NCI-H748 treated with DMSO at 0.1 percent for 48 hours (cell line): ENCODE measurements around the gene ABCA2.

ENCODE experiments used
- DNase-seq: peaks from one replicate; lab custom pipeline; 2025; lab: John Stamatoyannopoulos, UW

The ABCA2 gene, protein sequence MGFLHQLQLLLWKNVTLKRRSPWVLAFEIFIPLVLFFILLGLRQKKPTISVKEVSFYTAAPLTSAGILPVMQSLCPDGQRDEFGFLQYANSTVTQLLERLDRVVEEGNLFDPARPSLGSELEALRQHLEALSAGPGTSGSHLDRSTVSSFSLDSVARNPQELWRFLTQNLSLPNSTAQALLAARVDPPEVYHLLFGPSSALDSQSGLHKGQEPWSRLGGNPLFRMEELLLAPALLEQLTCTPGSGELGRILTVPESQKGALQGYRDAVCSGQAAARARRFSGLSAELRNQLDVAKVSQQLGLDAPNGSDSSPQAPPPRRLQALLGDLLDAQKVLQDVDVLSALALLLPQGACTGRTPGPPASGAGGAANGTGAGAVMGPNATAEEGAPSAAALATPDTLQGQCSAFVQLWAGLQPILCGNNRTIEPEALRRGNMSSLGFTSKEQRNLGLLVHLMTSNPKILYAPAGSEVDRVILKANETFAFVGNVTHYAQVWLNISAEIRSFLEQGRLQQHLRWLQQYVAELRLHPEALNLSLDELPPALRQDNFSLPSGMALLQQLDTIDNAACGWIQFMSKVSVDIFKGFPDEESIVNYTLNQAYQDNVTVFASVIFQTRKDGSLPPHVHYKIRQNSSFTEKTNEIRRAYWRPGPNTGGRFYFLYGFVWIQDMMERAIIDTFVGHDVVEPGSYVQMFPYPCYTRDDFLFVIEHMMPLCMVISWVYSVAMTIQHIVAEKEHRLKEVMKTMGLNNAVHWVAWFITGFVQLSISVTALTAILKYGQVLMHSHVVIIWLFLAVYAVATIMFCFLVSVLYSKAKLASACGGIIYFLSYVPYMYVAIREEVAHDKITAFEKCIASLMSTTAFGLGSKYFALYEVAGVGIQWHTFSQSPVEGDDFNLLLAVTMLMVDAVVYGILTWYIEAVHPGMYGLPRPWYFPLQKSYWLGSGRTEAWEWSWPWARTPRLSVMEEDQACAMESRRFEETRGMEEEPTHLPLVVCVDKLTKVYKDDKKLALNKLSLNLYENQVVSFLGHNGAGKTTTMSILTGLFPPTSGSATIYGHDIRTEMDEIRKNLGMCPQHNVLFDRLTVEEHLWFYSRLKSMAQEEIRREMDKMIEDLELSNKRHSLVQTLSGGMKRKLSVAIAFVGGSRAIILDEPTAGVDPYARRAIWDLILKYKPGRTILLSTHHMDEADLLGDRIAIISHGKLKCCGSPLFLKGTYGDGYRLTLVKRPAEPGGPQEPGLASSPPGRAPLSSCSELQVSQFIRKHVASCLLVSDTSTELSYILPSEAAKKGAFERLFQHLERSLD (N-terminal part only)

GRCh38 chr9:137027369-137028262 lies at the start of gene ABCA2:
Gene ABCA2 (minus strand): TSS chr9:137028237. CDS start chr9:137028140, 97 bp downstream.
- no peak for DNase-seq

DNA sequence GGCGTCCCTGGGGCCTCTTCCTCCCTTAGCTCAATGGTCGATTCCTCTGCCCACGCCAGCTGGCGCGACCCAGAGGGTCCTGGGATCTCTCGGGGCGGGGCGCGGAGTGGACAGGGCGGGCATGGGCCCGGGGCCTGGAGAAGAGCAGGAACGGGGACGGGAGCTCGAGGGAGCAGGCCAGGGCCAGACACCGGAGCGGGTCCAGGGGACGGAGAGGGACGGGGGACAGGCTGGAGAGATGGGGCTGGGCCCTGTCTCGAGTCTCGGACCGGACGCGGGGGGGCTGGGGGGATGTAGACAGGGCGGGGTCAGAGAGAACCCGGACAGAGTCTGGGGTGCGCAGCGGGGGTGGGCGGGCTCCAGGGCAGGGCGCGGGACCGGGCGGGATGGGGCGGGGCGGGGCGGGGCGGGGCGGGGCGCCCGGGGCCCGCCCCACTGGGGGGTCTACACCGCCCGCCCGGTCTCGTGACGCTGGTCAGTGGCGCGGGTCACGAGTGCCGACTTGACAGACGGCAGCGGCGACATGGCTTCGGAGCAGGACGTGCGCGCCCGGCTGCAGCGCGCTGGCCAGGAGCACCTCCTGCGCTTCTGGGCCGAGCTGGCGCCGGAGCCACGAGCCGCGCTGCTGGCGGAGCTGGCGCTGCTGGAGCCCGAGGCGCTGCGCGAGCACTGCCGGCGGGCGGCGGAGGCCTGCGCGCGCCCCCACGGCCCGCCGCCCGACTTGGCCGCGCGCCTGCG lies 49.1 kb upstream of the ABCA2 start, which contains the start of gene UAP1L1:
UAP1L1 (plus strand) TSS at position 508 of the 738 bp plus-strand sequence; CDS start at position 524, 16 bp downstream.
- DNase-seq: no peak

GRCh38 chr9:137076636-137077009 lies 48.6 kb upstream of the ABCA2 start:
- DNase-seq: no peak

GRCh38 chr9:137075275-137075775 lies 47.3 kb upstream of the ABCA2 start:
- no peak for DNase-seq

DNA sequence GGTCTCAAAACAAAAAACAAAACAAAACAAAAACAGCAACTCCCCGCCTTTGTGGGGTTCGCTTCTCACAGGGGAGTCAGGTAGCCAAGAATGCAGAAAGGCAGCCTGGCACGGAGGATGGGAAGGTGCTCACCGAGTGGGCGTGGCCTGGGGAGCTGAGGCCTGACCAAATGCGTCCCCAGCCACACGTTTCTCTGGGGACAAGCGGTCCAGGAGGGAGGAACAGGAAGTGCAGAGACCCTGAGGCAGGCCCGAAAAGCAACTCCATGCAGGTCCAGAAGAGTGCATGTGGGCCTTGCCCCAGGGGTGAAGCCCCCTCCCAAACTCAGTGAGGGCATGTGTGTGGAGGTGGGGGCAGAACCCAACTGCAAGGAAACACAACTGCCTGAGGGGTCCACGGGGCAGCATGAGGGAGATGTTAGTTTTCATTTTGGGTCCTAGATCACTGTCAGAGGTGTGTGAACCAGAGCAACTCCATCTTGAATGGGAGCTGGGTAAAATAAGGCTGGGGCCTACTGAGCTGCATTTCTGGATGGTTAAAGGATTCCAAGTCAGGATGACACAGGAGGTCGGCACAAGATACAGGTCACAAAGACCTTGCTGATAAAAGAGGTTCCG lies 46.7 kb upstream of the ABCA2 start:
- no peak for DNase-seq

- DNase-seq: no peak
Measured at GRCh38 chr9:137073992-137074399, 46.0 kb upstream of the ABCA2 start.

DNA sequence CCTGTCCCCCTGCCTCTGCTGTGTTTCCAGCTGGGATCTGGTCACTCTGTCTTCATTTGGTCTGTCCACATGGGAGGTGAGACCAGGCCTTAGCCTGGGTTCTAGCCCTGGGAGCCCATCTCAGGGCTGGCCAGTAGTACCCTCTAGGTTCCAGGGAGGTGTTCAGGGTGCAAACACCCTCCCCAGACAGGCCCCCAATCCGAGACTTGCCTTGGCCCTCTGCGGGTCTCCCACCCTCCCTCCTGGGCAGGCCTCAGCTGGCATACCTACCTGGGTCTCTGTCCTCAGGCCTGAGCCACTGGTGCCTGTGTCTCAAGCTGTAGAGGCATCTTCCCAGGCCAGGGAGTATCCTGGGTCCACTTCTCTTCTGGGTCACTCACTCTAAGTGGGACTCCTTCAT lies 43.2 kb upstream of the ABCA2 start:
- no peak for DNase-seq

GRCh38 chr9:137070906-137071275 lies 42.9 kb upstream of the ABCA2 start:
- DNase-seq: no peak

DNA sequence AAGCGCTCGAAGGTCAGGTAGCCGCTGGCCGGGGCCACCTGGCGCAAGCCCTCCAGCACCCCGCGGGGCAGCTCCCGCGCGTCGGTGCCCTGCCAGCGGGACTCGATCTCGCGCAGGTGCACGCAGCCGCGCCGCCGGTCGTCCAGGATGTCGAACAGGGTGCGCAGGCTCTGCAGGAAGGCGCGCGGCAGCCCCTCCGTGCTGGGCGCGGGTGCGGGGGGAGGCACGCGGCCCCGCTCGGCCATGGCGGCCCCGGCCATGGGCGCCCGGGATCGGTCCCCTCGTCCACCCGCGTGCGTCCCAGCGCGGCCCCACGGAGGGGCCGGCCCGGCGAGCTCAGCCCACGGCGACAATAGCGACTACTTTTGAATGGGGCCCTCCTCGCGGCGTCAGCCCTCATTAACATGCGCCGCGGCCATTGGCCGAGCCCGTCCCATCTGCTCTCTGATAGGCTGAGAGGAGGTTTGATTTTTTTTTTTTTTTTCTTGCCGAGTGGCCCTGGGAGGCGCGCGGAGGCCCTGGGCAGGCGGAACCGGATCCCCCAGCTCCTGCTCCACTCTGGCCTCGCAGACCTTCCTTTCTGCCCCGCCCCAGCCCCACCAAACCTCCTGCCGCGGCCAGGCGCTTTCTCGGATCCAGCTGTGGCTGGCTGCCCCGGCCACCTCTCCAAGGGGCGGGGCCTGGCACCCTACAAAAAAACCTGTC lies 42.3 kb upstream of the ABCA2 start, which contains the start of gene SAPCD2:
SAPCD2 (minus strand) TSS at position 357 of the 705 bp plus-strand sequence; CDS start at position 260, 97 bp downstream.
- peak; percentile 86 for DNase-seq

DNA sequence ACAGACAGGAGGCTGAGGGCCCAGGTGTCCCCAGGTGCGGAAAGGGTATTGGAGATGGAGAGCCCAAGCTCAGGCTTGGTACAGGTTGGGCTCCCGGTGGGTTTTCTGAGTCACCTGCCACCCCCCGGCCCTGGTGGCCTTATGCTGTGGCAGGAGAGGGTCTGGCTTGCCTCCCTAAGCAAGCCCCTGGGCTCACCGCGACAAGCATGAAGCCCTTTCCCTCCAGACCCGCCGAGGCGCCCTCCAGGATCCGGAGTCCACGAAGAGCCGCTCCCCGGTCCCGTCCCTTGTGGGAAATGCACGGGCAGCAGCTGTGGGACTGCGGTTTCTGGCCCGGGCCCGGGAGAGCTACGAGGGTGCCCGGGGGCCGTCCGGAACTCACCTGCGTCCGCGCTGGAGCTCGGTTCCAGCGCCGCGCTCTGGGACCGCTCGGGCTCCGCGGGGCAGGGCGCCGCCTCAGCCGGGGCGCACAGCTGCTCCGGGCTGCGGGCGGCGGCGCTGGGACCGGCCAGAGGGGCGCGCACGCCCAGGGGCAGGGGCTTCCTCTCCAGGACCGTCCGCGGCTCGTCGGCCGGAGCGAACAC lies 41.6 kb upstream of the ABCA2 start:
- no peak for DNase-seq

- no peak for DNase-seq
Measured at GRCh38 chr9:137068539-137069507, 40.8 kb upstream of the ABCA2 start.

GRCh38 chr9:137067860-137068538 lies 40.0 kb upstream of the ABCA2 start:
- peak; percentile 46 for DNase-seq

DNA sequence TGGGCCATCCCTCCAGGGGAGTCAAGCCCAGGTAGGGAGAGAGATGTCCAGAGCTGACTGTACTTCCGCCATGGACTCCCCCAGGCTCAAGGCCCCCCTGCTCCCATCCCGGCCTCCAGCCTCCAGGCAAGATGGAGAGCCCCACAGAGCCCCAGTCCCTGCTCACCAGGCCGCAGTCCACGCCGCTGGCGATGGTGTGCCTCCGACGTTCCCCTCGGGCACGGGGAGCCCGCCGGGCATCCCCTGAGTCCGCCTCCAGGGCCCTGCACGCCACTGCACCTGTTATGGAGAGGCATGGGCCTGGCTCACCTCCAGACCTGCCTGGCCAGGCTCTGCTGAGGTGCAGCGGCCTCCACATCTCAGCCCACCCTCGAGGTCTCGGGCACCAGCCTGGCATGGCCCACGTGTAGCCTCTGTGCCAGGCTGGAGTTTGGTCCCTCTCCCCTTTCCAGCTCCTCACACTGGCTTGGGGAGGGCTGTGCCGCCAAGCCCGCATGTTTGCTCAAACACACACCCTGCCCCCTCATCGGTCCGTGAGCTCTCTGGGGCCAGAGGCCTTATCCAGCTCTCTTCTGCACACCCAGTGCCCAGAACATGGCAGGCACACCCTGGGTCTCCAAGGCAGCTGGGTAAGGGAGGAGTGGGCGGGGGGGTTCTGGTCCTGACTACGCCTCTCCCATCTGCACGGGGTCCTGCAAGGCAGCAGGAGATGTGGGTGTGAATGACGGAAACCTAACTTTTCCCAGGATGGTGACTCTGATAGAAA lies 38.2 kb upstream of the ABCA2 start:
- DNase-seq: no peak

DNA sequence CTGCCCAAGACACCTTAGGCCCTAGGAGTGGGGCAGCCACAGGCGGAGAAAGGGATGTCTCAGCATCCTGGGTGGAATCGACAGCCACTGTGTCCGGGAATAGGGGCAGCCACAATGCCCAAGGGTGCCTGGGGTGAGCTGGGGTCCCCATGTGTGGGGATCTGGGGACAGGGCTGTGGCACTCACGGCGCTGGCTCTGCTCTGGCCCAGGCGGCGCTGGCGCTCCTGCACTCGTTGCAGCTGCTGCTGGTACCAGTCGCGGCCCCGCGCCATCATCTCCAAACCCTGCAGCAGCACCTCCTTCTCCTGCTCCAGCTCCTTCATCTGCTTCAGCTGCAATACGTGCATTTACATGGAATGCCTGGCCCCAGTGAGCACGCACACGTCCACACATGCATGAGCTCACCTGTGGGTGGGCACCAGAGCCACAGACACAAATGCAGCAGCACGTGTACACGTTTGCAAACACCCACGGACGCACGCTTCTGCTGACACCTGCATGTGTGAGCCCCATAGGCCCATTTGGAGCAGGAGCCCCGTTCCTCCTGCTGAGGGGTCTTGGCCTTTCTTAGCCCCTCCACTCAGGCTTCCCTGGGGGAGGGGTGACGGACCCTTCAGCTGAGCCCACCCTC lies 37.4 kb upstream of the ABCA2 start:
- DNase-seq: no peak

DNA sequence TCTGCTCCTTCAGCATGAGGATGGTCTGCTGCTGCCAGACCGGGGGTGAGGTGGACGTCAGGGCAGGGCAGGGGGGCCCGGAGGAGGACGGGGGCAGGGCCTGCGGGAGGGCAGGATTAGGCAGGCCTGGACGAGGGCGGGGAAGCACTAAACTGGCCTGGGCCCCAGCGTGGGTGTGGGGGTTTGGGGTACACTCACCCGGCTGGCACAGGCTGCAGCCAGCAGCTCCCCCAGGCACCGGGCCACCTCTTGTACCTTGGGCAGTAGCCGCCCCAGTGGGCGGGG lies 36.8 kb upstream of the ABCA2 start:
- DNase-seq: no peak
